Amniotic stem cell (primary cell): Measurements from ENCODE around the gene FAM53B.
"Not testable (repeated sequence)": the region's sequence is repeated elsewhere in the genome, so short reads cannot be mapped to it uniquely, and the experiment has no call there.

ENCODE experiments used
- DNase-seq: peaks from one replicate; lab custom pipeline; 2025; lab: John Stamatoyannopoulos, UW

The FAM53B gene

DNA sequence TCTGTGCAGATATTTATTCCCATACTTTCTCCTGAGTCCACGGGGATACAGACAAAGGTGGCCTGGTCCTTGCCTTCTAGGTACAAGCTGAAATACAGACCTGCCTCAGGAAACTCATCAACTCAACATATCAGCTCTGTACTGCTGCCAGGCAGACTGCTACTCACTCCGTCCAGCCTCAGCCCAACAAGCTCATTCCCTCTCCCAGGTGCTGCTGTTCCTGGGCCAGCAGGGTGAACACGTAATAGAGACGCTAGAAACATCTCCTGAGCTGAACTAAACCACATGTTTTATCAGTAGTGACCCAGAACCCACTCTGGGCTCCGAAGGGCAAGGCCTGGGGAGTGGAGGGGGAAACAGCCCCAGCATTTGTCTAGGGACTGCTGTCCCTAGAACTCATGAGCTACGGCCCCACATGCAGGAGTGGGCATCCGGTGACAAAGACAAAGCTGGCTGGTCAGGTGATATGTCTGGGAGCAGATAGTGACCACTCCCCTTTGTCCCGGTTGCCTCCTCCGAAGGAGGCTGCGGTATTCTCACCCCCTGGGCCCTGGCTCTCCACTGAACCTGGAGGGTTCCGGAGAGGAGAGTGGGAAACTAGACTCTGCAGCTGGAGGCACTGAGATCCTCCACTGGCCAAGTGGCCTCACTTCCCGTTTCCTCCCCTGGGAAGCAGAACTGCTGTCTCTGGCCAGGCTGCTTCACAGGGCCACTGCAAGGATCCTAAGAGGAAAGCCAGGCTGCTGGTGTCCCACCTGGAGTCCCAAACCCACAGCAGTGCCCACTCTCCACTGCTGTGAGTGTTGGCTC, 116.1 kb downstream of the FAM53B start:
- no peak for DNase-seq

DNA sequence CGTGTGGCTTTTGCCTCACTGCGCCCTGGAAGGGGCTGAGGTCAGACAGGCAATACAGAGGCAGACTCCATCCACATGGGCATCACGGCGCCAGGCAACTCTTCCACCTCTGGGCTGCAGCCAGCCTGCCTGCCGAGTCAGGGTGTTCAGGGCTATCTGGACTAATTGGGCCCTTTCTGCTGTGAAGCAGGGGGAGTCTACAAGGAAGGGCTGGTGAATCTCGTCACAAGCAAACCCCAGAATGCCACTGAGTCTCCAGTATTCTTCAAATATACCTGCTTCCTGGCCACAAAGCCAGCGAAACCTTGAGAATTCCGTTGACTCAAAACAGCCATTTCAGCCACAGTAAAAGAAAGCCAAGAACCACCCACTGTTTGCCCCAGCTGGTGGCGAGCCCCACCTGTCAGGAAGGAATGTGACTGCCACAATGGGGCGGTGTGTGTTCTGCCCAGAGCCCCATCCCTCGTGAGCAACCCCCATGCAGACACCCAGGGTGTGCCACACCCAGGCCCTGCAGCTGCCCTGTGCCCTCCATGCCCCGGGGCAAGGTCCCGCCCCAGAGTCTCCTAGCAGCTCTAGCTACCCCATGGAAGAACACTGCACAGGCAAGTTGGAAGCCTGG, 117.3 kb downstream of the FAM53B start:
- DNase-seq, result no peak

DNA sequence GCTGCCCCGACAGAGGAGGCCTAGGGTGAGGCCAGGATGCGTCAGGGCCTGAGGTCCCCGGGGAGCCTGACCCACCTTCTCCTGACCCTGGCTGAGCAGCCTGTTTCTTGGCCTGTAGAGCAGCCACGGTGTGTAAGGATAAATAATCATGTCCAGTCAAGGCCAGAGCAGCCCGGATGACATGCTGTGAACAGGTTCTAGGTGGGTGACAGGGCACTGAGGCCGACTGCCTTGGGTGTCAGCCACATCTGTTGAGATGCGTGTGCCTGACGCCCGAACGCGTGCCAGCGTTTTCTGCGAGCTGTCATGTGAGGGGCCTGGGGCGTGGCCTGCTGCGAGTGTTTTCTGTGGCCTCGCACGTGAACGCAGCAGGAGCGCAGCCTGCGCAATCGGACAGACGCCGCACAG, 118.3 kb downstream of the FAM53B start:
- no peak for DNase-seq

DNA sequence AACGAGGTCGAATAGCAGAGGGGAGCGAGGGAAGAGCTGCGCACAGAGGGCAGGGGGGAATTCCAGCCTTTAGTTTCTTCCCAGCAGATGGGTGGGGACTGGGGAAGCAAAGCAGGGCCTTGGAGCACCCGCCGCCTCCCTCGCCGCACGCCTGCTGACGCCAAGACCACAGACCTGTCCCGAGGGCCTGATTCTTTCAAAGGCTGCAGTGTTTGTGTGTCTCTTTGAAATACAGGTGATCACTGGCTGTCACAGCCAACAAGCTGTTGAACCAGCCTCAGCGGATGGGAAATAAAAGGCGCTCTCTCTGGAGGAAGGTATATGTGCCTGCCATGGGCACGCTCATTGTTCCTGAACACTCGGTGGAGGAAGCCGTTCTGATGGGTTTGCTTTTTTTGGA, 119.3 kb downstream of the FAM53B start:
- DNase-seq, result no peak

DNA sequence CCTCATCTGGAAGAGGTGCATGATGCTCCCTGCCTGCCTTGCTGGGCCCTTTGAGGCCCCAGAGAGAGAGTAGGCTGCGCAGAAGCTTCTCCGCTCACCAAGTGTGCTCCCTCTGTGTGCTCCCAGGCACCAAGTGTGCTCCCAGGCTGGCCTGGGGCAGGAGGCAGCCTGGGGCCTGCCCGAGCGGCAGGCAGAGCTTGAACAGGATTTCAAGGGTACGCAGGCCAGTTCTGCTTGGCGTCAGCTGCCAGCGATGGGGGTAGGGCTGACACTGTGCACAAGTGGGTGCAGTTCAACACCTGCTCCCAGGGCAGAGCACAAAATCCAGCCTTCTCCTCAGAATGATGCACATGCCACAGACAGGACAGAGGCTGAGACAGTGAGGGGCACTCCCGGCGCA, 119.7 kb downstream of the FAM53B start:
- DNase-seq, result no peak

DNA sequence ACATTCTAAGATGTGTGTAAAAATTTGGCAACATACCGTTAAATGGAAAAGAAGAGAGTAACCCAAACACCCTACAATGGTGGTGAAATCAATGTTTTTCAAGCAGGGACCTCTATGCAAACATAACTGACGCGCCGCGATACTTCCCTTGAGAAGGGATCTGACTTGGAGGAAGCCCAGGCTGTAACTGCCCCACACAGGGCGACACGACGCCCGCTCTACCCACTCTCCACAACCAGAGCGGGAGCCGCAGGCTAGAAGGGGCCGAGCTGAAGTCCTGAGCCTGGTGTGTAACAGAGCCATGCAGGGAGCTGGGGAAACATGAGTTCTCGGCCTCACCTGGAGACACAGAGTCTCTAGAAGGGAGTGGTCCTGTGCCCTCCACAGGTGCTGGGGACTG, 120.2 kb downstream of the FAM53B start:
- DNase-seq, result no peak

DNA sequence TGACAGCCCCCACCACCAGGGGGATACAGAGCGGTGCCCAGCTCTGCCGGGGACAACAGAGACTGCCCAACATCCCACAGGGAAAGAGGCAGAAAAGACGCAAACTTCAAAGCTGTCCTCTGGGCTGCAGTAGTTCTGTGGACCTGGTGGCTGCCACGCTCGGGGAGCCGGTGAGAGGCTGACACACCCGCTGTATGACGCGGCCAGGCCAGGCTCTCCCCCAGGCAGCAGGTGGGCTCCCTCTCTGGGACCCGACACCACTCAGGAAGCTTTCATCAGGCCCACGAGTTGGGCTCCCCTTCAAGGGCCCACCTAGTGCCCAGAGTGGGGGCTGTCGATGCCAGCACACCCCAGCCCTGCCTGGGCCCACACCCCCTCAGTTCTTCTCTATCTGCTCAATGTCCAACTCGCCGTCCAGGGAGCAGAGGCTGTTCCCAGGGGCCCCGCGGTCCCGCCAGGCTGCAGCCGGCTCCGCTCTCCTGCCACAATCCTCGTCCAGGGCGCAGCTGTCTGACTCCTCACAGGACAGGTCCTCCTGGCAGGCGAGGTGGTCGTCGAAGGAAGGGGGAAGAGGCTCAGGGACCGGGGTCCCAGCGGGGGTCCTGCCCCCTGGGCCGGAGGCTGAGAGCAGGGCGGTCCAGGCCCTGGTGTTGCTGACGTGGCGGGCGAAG, 121.2 kb downstream of the FAM53B start:
- no peak for DNase-seq

DNA sequence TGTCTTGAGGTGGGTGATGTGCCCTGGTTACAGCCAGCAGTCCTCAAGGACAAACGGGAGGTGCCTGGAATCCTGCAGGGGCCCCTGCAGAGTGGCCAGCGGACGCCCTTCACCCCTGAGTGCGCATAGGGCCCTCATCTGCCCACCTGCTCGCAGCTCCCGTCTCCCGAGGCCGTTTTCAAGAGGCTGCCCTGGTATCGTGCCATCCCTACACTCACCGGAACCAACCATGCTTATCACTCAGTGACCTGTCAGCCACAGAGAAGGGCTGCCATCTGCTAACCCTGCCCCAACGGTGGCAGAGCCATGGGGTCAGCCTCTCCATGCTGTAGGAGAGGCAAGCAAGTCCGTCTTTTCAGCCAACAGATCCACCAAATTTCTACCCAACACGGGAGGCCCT, 122.0 kb downstream of the FAM53B start:
- DNase-seq, result no peak

DNA sequence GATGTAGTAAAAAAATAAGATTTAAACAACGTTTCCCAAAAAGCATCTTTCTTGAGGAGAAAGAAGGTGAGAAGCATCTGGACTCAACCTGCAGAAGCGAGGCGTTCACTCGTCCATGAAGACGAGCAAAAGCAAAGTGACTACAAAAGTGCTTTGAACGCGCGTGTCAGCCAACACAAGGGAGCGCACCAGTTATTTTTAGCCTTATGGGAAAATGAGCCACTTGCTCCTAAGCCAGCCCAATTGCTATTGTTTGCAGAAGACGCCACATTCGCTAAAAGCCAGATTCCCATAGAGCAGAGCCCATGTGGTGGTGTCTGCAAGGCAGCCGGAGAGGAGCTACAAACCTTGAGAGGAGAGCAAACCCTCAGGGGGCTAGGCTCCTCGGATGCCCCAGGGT, 122.5 kb downstream of the FAM53B start:
- no peak for DNase-seq

DNA sequence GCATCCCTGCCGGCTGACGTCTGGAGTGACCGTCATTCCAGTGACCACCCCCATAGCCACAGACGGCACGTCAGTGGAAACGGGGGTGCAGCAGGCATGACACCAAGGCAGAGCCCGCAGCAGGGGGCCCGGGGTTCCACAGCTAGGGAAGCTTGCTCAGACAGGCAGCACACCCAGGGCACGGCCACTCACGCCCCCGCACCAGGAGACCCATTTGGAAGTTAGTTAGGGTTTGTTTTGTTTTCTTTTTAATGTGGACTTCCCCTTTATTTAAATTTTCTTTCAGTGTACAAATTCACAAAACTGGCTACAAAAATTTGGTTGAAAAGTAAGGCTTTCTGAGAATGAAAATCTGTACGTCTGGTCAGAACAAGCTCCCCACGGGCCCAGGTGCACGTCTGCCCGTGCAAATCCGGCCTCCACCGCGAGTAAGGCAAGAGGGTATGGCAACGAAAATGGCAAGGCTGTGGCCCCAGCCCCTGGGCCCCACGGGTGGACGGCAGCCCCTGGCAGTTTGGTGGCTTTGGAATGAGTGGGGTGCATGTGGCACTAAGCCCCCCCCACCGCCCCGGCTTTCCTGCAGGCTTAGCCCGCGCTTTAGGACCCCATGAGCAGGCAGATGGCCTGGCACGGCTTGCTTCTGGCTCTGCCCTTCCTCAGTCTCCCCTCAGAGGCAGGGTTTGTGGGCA, 124.2 kb downstream of the FAM53B start:
- no peak for DNase-seq

DNA sequence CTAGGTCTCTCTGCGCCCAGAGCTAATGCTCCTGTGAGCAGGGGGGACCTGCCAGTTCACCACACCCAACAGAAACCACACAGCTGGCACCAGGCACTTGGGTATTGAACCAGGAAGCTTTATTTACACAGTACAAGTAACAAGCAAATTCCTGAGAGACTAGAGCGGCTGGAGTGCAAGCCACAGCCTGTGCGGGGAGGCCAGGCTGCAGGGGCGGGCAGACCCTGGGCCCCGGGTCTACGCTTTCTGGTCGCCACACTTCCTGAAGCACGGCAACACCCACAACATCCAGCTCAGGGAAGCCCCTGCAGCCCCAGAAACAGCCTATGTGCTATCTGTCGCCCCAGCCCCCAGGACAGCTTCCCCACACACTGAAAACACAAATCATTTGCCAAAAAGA, 125.0 kb downstream of the FAM53B start:
- no peak for DNase-seq

DNA sequence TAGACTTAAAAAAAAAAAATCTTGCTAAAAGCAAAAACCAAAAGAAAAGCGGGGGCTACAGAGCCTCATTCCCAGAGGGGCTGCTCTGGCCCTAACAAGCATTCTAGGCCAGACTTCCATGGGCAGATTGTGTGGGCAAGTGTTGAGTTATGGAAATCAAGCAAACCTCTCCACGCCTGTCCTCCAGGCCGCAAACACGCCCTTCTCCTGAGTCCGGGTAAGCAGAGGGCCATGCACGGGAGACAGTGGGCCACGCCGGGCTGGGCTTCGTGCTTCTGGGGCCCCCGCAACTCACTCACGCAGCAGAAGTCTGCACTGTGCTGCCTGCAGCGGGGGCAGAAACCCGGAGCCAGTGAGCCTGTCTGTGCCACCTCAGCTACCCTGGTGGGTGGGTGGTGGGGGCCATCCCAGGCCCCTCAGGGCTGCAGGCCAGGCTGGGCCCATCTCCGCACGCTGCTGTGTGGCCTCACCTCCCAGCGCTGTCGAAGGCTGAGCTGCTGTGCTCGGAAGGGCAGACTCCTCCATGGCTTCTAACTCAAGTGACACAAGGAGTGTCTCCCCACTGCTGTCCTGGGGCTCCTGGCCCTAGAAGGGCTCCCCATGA, 125.6 kb downstream of the FAM53B start:
- no peak for DNase-seq

DNA sequence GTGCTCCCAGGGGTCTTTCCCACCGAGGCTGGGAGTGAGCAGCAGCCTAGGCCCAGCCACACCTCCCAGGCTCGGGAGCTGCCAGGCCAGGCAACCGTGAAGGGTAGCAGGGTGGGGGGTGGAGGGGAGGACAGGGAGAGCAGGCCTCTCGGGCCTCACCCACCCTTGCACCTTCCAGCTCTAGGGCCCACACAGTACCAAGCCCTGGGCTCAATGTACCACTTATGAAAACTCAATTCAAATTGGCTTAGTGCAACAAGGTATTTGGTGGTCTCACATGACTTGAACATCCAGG, 127.4 kb downstream of the FAM53B start:
- no peak for DNase-seq

DNA sequence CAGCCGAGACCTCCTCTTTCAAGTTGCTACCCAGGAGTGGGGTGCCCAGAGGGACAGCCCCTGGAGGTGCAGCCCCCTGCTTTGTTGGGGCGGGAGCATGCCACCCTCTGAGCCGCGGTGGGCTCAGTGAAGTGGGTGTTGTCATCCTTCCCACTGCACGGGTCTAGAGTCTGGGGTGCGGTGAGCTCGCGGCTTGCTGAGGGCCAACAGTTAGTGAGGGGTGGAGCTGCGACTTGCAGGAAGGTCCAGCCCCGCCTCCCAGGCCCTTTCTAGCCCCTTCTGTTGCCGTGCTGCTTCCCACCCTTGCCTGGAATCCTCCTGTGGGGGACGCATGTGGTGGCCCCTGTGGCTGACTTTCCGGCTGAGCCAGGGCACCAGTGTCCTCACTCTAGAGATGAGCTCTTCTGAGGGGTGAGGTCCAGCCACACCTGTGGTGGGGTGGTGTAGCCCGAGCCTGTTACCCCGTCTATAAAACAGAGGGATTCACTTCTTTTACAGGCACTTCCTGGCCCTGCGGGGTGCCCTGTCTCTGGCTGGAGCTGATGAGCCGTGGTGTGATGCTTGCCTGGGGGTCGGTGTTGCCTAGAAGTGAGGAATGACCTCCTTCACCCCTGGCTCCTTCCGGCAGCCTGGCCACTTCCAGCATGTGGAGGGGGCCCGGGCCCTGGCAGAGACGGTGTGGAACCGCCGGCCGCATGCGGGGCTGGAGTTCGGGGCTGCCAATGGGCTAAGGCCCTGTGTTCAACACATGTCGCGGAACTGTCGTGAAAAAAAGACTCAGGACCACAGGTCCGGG, 127.9 kb downstream of the FAM53B start:
- no peak for DNase-seq

DNA sequence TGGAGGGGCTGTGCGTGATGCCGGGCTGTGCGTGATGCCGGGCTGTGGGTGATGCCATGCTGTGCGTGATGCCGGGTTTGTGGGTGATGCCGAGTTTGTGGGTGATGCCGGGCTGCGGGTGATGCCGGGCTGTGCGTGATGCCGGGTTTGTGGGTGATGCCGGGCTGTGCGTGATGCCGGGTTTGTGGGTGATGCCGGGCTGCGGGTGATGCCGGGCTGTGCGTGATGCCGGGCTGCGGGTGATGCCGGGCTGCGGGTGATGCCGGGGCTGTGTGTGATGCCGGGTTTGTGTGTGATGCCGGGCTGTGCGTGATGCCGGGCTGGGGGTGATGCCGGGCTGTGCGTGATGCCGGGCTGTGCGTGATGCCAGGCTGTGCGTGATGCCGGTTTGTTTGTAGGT, 128.9 kb downstream of the FAM53B start:
- DNase-seq, result no peak

DNA sequence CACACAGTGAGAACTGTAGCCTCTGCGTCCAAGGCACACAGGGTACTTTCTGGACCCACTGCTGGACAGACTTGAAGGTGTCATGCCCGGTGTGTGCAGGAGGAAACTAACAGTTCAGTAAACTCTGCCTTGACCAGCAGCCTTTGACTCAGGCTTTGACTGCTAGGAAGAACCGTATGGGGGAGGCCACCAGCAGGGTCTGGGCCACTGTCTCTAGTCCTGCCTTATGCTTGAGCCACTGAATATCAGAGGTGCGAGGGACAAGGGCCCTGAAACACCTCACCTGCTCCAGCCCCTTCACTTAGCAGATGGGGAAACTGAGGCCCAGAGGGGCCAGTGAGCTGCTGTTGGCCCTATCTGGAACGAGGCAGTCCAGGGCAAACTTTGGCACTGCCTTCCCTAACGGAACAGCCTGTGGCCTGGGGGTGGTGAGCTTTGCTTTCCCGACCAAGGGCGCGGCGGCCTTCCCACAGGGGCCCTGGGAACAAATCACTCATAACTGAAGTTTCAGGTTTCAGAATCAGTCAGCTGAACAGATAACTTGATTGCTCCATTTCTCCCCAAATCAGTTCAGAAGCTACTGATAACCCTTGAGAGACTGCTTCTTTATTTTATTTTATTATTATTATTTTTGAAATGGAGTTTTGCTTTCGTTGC, 130.0 kb downstream of the FAM53B start:
- DNase-seq, result no peak

DNA sequence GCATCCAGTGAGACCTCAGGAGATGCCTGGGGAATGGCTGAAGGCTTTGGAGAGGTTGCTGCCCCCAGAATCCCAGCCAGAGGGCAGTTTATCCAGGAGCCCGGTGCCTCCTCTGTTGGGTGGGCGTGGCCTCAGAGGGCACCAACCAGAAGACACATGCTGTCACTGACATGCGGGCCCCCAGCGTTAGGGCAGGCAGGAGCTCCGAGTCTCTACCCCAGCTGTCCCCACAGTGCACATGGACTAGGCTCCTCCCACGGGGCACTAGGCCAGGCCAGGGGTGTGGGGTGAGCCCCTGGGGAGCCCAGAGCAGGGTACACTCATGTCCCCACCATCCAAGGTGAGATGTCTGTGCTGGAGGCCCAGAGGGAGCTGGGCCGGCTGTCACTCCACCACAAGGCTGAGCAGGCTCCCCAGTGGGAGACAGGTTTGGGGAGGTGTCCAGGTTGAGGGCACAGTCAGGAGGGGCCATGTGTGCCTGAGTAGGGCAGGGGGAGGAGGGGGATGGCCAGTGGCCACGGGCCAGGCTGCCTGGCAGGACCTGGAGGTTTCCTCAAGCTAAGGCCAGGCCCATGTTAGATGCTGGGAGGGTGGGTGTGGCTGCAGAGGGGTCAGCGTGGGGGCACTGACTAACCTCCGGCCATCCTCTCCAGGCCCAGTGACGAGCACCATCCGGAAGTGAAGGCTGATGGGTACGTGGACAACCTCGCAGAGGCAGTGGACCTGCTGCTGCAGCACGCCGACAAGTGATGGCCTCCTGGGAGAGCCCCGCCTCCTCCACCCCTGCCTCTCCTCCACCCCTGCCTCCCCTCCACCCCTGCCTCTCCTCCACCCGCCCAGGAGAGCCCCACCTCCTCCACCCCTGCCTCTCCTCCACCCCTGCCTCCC, 131.3 kb downstream of the FAM53B start:
- no peak for DNase-seq

DNA sequence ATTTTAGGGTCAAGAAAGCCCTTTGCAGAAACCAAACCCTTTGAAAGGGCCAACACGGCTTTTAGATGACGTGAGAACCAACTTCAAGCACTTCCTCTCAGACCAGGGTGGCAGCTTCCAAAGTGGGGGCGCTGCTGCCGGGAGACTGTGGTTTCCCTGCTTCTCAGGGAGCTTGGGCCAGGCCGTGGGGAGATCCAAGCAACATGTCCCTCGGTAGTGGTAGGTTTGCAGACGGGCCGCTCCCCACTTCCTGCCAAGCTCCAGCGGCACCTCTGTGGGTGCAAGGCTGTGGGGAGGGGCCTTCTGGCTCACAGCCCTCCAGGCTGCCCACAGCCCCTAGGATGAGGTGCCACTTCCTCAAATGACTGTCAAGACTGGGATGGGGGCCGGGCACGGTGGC, 132.4 kb downstream of the FAM53B start:
- no peak for DNase-seq

DNA sequence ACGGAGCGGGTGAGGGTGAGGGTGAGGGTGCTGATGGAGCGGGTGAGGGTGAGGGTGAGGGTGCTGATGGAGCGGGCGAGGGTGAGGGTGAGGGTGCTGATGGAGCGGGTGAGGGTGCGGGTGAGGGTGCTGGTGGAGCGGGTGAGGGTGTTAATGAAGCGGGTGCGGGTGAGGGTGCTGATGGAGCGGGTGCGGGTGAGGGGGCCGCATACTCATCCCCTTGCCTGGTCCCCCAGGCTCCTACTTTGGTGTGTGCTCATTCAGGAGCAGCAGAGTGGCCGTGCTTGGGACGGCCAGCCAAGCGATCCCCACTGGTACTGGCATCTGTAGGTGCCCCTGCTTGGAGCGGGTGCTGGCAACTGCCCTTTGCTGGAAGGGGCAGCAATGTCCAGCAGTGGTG, 133.3 kb downstream of the FAM53B start:
- not testable (repeated sequence) for DNase-seq

DNA sequence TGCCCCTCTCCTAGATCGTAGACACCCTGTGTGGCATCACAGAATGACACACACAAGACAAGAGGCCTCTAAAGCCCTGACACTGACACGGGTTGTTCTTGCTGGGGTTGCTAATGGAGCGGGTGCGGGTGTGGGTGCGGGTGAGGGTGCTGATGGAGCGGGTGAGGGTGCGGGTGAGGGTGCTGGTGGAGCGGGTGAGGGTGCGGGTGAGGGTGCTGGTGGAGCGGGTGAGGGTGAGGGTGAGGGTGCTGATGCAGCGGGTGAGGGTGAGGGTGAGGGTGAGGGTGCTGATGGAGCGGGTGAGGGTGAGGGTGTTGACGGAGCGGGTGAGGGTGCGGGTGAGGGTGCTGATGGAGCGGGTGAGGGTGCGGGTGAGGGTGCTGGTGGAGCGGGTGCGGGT, 134.0 kb downstream of the FAM53B start:
- not testable (repeated sequence) for DNase-seq
